HG03521 (cell line): ENCODE results near the gene IDH1.
"Not testable (repeated sequence)": the region's sequence is repeated elsewhere in the genome, so short reads cannot be mapped to it uniquely, and the experiment has no call there.

Source experiments
- ATAC-seq: cut with Tn5 transposase; IDR thresholded peaks from one replicate; pipeline ENCODE4 v1.9.1; 2021; ENCODE audit warnings: mild to moderate bottlenecking, moderate library complexity; ENCODE audit not compliant: unreplicated experiment

IDH1 gene

DNA sequence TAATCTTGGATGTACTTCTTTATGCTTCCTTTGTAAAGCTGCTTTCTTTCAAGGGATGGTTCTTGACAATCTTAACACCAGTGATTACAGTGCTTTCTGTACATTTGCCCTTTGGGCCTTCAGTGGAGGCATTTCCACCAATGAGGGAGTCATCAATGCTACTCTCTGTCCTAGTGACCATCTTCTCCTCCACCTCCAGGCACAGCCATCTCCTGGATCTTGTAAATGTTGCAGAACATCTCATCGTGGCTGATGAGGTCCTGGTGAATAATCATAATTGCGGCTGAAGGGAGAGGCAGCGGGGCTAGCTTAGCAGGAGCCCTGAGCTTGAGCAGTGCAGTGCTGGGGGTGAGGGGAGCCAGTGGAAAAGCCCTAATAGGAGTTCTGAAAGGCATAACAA is 32.5 kb downstream of the IDH1 start:
- no peak for ATAC-seq

DNA sequence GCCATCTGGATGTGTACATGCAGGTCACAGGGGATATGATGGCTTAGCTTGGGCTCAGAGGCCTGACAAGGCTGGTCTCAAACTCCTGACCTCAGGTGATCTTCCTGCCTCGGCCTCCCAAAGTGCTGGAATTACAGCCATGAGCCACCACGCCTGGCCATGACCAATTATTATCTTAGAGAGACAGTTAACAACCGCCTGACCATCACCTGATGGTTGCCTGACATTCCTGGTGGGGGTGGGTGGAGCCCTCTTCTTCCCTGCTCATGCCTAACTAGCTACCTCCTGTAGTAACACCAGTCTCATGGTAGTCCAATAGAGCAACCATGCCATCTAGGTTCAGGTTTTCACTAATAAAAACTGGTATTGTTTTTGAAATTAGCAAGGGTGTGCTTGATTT is 33.0 kb downstream of the IDH1 start:
- ATAC-seq, result not testable (repeated sequence)

DNA sequence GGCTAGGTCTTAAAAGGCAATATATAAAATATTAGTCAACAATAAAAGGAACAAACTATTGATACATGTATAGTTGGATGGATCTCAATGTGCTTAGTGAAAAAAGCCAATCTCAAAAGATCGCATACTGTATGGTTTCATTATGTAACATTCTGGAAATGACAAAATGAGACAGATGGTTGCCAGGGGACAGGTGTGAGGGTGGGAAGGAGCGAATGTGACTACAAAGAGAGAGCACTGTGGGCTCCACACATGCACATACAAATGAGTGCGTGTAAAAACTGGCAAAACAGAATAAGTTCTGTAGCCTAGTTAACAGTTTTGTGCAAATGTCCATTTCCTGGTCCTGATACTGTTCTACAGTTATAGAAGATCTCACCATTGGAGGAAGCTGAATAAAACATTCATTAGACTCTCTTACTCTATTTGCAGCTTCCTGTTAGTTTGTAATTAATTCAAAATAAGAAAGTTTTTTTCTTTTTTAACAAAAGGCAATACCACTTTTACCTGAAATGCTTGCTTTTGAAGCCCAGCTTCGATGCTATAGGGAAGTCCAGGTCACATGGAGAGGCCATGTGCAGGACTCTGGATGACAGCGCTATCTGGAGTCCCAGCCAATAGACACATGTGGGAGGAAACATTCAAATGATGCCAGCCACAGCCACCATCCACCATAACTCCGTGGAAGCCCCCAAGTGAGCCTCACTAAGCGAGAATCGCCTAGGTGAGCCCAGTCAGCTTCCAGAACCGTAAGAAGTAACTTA is 44.0 kb downstream of the IDH1 start:
- ATAC-seq, result no peak

DNA sequence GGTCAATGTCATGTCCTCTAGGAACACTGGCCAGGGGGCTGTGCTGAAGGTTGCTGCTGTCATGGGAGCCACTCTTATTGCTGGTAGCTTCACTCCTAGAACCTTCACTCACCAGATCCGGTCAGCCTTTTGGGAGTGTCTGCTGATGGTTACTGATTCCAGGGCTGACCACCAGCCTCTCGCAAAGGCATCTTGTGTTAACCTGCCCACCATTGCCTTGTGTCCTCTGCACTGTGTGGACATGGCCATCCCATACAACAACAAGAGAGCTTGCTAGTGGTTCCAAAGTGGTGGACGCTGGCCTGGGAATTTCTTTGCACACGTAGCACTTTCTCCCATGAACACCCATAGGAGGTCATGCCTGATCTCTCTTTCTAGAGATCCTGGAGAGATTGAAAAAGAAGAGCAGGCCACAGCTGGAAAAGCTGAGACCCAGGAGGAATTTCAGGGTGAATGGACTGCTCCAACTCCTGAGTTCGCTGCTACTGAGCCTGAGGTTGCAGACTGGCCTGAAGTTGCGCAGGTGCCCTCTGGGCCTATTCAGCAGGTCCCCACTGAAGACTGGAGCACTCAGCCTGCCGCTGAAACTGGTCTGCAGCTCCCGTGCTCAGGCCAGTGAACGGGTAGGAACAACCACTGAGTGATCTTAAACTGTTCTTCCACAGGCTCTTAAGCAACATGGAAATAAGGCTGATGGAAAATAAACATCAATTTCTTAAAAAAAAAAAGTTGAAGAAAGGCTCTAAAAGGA is 46.4 kb downstream of the IDH1 start:
- ATAC-seq, result no peak

DNA sequence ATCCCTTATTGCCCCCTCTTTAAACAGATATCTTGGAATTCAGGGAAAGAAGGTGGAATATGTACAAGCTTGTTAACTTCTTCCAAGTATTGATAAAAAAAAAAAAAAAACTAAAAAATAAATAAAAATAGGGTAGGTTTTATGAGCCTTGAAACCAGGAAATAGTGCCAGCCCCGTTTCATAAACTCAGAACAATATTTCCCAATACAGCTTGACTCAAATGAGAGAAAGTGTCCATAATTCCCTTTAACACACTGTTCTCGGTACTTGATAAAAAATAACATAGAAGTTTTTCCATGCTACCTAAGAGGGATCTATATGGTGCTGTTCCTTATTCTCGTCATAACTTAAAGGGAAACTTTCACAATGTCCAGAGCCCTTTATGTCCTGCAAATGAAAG is 47.1 kb downstream of the IDH1 start:
- no peak for ATAC-seq

DNA sequence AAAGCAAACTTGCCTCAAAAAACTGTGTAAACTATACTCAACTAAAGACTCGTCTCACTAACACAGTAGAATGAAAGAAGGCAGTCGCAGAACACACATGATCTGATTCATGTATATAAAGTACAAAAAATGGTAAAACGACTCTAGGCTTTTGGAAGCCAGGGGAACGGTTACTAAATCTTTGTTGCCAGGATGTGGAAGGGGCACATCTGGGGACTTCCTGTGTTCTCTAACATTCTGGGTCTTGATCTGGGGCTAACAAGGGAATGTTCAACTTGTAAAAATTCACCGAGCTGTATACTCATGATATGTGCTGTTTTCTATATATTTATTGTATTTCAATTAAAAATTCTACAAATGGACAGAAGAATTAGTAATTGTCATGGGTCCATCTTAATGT is 50.7 kb downstream of the IDH1 start:
- no peak for ATAC-seq

DNA sequence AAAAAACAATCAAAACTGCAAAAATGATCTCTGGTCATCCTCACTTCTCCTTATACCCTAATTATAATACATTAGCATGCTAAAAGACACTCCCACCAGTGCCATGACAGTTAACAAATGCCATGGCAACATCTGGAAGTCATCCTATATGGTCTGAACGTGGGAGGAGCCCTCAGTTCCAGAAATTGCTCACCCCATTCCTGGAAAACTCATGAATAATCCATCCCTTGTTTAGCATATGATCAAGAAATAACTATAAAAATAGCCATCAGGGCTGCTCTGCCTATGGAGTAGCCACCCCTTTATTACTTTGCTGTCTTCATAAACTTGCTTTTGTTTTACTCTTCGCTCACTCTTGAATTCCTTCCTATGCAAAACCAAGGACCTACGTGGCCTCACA is 59.3 kb downstream of the IDH1 start:
- ATAC-seq, result no peak

DNA sequence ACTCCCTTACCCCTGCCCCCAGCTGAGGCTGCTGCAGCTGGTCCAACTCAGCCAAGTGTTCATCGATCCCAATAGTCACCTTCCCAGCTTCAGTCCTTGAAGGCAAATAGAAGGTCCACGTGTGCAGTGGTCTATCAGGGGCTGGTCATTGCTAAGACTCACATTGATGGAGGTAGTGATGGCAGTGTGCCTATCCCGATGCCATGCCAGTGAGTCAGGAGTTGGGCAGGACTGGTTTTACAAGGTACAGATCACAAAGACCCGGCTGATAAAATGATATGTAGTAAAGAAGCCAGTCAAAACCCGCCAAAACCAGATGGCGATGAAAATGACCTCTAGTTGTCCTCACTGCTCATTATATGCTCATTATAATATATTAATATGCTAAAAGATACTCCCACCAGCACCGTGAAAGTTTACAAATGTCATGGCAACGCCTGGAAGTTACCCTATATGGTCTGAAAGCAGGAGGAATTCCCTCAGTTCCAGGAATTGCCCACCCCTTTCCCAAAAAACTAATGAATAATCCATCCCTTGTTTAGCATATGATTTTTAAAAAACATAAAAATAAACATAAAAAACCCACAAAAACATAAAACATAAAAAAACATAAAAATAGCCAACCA is 62.1 kb downstream of the IDH1 start:
- no peak for ATAC-seq

DNA sequence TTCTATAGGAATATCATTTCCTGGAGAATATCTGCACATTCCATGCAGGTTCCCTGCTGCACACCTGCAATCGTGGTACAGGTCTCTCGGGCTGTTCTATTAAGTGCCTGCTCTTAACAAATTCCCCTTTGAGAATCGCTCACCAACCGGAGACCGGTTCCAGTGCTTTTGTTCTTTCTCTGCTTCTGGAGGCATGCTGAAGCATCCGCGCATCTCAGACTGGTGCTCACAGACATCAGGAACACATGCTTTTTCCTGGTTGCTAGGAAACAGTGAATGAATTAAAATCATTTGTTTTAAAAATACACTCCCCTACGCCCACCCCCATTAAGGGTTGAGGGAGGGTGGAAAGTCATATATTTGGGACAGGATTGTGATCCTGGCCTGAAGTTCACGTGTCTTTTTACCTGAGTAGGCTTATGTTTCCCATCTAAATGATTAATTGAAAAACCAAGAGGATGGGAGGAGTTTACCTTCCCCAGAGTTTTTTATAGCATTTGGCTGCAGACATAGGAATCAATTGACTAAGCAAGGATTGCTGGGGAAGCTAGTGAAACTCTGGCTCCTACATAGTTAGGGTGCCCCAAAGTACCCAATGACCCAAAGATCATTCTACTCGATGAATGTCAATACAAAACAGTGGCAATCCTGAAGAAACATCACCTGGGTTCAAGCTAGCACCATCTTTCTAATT is 64.9 kb downstream of the IDH1 start, which contains the start of gene C2orf80:
Gene C2orf80, minus strand, starts transcription at position 221 of the 694 bp plus-strand sequence. CDS start 3,044 bp downstream, outside the sequence.
- ATAC-seq, result no peak

DNA sequence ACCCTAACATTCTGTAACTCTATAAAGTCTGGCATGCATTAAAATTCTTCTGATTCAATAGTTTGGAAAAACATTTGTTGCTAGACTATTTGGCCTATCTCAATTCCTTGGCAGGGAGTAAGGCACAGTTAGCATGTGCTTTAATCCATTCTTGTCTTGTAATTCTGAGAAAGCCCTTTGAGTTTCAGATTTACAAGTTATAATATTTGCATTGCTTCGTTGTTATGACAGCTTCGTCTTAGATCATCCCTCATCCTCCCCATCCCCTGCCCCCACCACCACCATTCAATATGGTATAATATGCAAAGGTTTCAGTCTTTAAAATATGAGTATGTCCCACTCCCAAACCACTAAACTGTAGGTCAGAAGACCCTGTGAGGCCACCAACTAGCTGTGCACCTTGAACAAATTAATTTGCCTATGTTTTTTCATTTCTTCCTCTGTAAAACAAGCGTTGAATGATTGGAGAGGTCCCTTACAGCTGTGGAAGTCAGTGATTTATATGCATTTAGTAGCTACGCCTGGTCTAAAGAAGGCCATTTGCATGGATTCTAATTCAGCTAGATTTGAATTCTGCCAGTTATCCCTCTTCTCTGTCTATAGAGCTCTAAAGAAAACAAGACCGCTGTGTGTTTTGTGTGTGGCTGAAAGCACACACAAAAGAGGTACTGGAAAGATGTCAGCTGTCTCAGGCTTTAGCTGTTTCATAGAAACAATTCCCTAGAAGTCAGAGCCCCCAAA is 65.6 kb downstream of the IDH1 start:
- no peak for ATAC-seq

DNA sequence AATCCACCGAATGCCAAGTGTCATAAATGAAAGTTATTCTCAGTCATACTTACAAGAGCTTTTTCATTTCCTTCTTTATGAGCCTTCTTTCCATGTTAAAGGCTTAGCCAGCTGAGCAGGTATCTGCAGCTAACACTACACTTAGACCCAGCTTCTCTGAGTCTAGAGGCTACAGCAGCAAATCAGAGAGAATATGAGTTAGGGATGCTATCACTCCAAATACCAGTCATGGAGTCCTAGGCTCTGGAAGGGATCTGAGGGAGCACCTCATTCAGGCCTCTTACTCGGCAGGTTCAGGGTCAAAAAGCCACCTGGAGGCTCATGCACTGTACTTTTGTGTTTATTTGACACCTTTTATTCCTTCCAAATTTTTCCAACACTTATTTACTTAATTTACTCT is 68.0 kb downstream of the IDH1 start:
- no peak for ATAC-seq

DNA sequence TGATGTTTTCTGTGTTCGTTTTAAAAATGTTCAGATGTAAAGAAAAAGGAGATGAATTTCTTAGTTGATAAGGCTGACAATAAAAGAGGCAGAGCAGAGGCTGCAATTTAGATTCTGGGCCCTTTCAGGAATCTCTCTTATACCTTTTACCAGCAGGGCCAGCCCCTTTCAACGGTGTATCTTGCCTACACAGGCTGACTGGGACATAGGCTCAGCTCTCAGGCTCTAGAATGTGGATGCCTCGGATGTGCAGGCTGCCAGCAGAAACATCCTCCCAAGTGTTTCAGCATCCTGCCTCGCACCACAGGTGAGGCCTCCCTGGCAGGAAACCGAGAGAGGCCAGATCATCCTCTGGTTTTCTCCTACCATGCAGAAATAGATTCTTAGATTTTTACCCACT is 68.4 kb downstream of the IDH1 start:
- ATAC-seq, result no peak
